ENCODE measurements around the gene COASY.

COASY gene

DNA sequence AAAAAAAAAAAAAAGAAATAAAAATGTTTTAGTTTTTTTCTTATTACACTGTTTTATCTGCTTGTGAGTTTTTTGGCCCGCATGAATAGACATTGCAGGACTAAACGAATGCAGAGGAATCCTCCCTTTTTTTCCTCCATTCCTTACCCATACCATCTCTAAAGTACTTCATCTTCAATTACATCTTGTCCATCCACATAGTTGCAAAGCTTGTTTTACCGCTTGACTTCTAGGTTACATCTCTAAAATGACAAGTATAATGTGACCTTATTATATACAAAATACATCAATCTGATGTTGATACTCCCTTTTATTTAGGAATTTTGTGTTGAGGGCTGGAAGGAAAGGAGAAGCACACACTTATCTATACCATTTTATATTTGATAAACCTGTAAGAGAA is 34.4 kb downstream of the COASY start:
- H3K36me3 ChIP-seq (replicated peaks; ENCODE audit: insufficient read depth, low read length) = peaks cover 6% of the 10 kb centered on the region
- no peak overlapping the region for H3K9ac ChIP-seq (ENCODE audit: low read length)
- H3K4me2 ChIP-seq (ENCODE audit: low read depth, low read length) = no peak overlapping the region
- H3K9me2 ChIP-seq (replicated peaks; ENCODE audit: insufficient read depth, low read length) = no peaks in the 10 kb centered on the region
- DNase-seq = no peak
- H4K20me1 ChIP-seq (ENCODE audit: insufficient read depth, low read length) = 0 out of 2 replicates have a peak, but pooled peaks cover 4% of the 10 kb centered on the region
- no peaks in the 10 kb centered on the region for H3F3A ChIP-seq (ENCODE audit: insufficient read depth, low read length)
- H3K4me1 ChIP-seq (ENCODE audit: low read length) = 0 out of 2 replicates have a peak, but pooled peaks cover 6% of the 10 kb centered on the region
- TF ChIP-seq EZH2 (optimal IDR thresholded peaks at IDR 0.05; ENCODE audit: low read depth, low read length) = no peak
- TF ChIP-seq EZH2phosphoT487 (IDR thresholded peaks at IDR 0.05; ENCODE audit: low read length) = no peak
- TF ChIP-seq, protein P1, sequence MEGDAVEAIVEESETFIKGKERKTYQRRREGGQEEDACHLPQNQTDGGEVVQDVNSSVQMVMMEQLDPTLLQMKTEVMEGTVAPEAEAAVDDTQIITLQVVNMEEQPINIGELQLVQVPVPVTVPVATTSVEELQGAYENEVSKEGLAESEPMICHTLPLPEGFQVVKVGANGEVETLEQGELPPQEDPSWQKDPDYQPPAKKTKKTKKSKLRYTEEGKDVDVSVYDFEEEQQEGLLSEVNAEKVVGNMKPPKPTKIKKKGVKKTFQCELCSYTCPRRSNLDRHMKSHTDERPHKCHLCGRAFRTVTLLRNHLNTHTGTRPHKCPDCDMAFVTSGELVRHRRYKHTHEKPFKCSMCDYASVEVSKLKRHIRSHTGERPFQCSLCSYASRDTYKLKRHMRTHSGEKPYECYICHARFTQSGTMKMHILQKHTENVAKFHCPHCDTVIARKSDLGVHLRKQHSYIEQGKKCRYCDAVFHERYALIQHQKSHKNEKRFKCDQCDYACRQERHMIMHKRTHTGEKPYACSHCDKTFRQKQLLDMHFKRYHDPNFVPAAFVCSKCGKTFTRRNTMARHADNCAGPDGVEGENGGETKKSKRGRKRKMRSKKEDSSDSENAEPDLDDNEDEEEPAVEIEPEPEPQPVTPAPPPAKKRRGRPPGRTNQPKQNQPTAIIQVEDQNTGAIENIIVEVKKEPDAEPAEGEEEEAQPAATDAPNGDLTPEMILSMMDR (IDR thresholded peaks at IDR 0.05; ENCODE audit: low read length) = no peak
- H3K79me2 ChIP-seq (ENCODE audit: low read length) = peaks cover 85% of the 10 kb centered on the region
- H3K4me3 ChIP-seq (ENCODE audit: low read length) = no peak overlapping the region
- H2AFZ ChIP-seq (ENCODE audit: low read length) = no peak overlapping the region
- H3K27ac ChIP-seq (ENCODE audit: low read length) = no peak overlapping the region
- no peaks in the 10 kb centered on the region for H3K27me3 ChIP-seq (replicated peaks; ENCODE audit: insufficient read depth, low read length)
- H3K9me3 ChIP-seq (replicated peaks; ENCODE audit: insufficient read depth, low read length) = no peaks in the 10 kb centered on the region

DNA sequence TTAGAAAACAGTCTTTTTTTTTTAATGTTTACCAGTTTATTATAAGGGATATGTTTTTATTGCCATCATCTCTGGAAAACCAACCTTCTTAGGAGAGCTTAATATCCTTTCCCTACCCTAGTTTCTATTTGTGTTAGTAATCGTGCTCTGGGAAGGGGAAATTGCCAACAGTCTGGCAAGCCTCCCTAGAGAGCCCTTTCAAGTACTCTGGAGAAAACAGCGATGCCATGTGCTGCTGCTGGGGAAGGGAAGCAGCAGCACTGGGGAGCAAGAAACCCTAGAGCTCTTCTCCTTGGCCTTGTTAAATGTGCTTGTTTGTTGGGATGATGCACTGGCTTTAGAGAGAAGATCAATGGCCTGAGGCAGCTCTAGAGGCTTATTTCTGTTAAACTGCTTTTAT is 37.0 kb downstream of the COASY start:
- no peak overlapping the region for H3K9ac ChIP-seq (ENCODE audit: low read length)
- TF ChIP-seq, protein P1 (IDR thresholded peaks at IDR 0.05; ENCODE audit: low read length) = no peak
- TF ChIP-seq EZH2 (optimal IDR thresholded peaks at IDR 0.05; ENCODE audit: low read depth, low read length) = no peak
- no peak for TF ChIP-seq EZH2phosphoT487 (IDR thresholded peaks at IDR 0.05; ENCODE audit: low read length)
- no peaks in the 10 kb centered on the region; the same call in 1 of the 2 replicates for H3K36me3 ChIP-seq (replicated peaks; ENCODE audit: insufficient read depth, low read length)
- H3K4me2 ChIP-seq (ENCODE audit: low read depth, low read length) = no peak overlapping the region
- H2AFZ ChIP-seq (ENCODE audit: low read length) = no peak overlapping the region
- no peak overlapping the region for H3K27ac ChIP-seq (ENCODE audit: low read length)
- peaks cover 86% of the 10 kb centered on the region for H3K79me2 ChIP-seq (ENCODE audit: low read length)
- no peaks in the 10 kb centered on the region for H3K27me3 ChIP-seq (replicated peaks; ENCODE audit: insufficient read depth, low read length)
- H3K9me3 ChIP-seq (replicated peaks; ENCODE audit: insufficient read depth, low read length) = no peaks in the 10 kb centered on the region
- no peaks in the 10 kb centered on the region for H3K4me1 ChIP-seq (ENCODE audit: low read length)
- H3K4me3 ChIP-seq (ENCODE audit: low read length) = no peak overlapping the region
- DNase-seq = no peak
- H4K20me1 ChIP-seq (ENCODE audit: insufficient read depth, low read length) = 0 out of 2 replicates have a peak, but pooled peaks cover 8% of the 10 kb centered on the region
- no peaks in the 10 kb centered on the region for H3K9me2 ChIP-seq (replicated peaks; ENCODE audit: insufficient read depth, low read length)
- no peaks in the 10 kb centered on the region for H3F3A ChIP-seq (ENCODE audit: insufficient read depth, low read length)

DNA sequence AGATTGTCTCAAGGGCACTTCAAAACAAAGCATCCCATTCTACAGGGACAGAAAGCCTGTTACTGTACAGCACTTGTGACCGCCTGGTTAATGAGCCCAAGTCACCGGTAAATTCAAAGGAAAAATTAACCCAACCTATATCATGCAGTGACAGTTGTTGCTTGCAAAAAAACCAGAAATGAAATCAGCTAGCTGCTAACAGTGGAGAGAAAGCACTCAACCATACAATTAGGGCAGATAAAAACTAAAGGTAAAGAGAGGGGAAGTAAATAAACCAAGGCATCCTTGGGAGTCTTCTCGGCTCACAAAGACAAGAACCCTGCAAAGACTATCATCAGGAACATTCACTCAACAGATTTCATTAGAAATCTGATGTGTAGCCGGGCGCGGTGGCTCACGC is 41.4 kb downstream of the COASY start:
- Histone ChIP-seq H4K20me1 (ENCODE audit: insufficient read depth, low read length) (0 out of 2 replicates have a peak, but pooled peaks cover 8% of the 10 kb centered on the region), H3F3A (ENCODE audit: insufficient read depth, low read length) (peaks cover 1% of the 10 kb centered on the region; the same call in 1 of the 2 replicates), H3K4me2 (ENCODE audit: low read depth, low read length) (no peak overlapping the region), H3K9ac (ENCODE audit: low read length) (no peak overlapping the region), H3K36me3 (replicated peaks; ENCODE audit: insufficient read depth, low read length) (no peaks in the 10 kb centered on the region; the same call in 1 of the 2 replicates), H3K27ac (ENCODE audit: low read length) (no peak overlapping the region), H3K27me3 (replicated peaks; ENCODE audit: insufficient read depth, low read length) (no peaks in the 10 kb centered on the region), H2AFZ (ENCODE audit: low read length) (no peak overlapping the region), H3K79me2 (ENCODE audit: low read length) (peaks cover 99% of the 10 kb centered on the region), H3K4me3 (ENCODE audit: low read length) (no peak overlapping the region), H3K9me2 (replicated peaks; ENCODE audit: insufficient read depth, low read length) (no peaks in the 10 kb centered on the region), H3K4me1 (ENCODE audit: low read length) (peaks cover 7% of the 10 kb centered on the region; the same call in 1 of the 2 replicates), H3K9me3 (replicated peaks; ENCODE audit: insufficient read depth, low read length) (no peaks in the 10 kb centered on the region)
- no peak for DNase-seq
- TF ChIP-seq EZH2phosphoT487 (IDR thresholded peaks at IDR 0.05; ENCODE audit: low read length) = no peak
- TF ChIP-seq, protein P1 (IDR thresholded peaks at IDR 0.05; ENCODE audit: low read length) = no peak
